ENCODE measurements around the gene DDX21. TPM values are rescaled to one million over a fixed set of nuclear protein-coding genes. Genes with fewer than 3 reads are reported as not detected.
"Not testable (repeated sequence)": the region's sequence is repeated elsewhere in the genome, so short reads cannot be mapped to it uniquely, and the experiment has no call there.

DDX21 gene
- total RNA-seq, 2 experiments from 2014 or later, result 120 to 121 TPM

- H3K27me3 Mint-ChIP-seq, result no peaks in the 10 kb centered on the region
- peaks cover 72% of the 10 kb centered on the region for H3K36me3 Mint-ChIP-seq (ENCODE audit: low read depth)
- peaks cover 69% of the 10 kb centered on the region for H3K36me3 ChIP-seq (ENCODE audit: insufficient read depth, low read length)
- no peak for TF ChIP-seq CTCF (IDR thresholded peaks at IDR 0.05)
- H3K27ac Mint-ChIP-seq, result no peak overlapping the region
- POLR2A ChIA-PET, result interaction anchor here (1.0 to 1.3 kb wide), 3 partner anchors 78 to 82 kb away, joined by 3 read pairs; partner anchors contain the start of gene SRGN
- no peaks in the 10 kb centered on the region for H3K4me1 ChIP-seq (ENCODE audit: insufficient read depth, low read length)
- CTCF ChIA-PET, result no interaction called here
- H3K4me3 Mint-ChIP-seq, result no peak overlapping the region
- ATAC-seq (ENCODE audit: poor library complexity) (no peak), DNase-seq (no peak)
- no peaks in the 10 kb centered on the region for H3K9me3 ChIP-seq (ENCODE audit: control insufficient read depth in 1 of 2, insufficient read depth in 1 of 2, low read length in 2 of 2)
- H3K4me1 Mint-ChIP-seq (ENCODE audit: low read depth), result no peaks in the 10 kb centered on the region
- H3K4me3 ChIP-seq (ENCODE audit: low read length), result no peak overlapping the region
- H3K27ac ChIP-seq (ENCODE audit: low read depth in 1 of 2, low read length in 2 of 2), result no peak overlapping the region
- H3K9me3 Mint-ChIP-seq, result no peaks in the 10 kb centered on the region
- no peaks in the 10 kb centered on the region for H3K27me3 ChIP-seq (ENCODE audit: control insufficient read depth in 1 of 2, insufficient read depth in 2 of 2, low read length in 2 of 2)
- intact Hi-C loops (cut with DNase I, micrococcal nuclease), result no loop called here
Observed at GRCh38 chr10:69010151-69010640, 54.2 kb downstream of the DDX21 start.

- H3K27ac Mint-ChIP-seq; H3K27me3 Mint-ChIP-seq; H3K4me3 Mint-ChIP-seq; H3K4me1 Mint-ChIP-seq (ENCODE audit: low read depth); H3K27me3 ChIP-seq (ENCODE audit: control insufficient read depth in 1 of 2, insufficient read depth in 2 of 2, low read length in 2 of 2); H3K4me3 ChIP-seq (ENCODE audit: low read length); intact Hi-C loops (cut with DNase I, micrococcal nuclease); H3K27ac ChIP-seq (ENCODE audit: low read depth in 1 of 2, low read length in 2 of 2); POLR2A ChIA-PET; H3K9me3 ChIP-seq (ENCODE audit: control insufficient read depth in 1 of 2, insufficient read depth in 1 of 2, low read length in 2 of 2); H3K4me1 ChIP-seq (ENCODE audit: insufficient read depth, low read length); ATAC-seq (ENCODE audit: poor library complexity); H3K9me3 Mint-ChIP-seq: not testable (repeated sequence)
- H3K36me3 ChIP-seq (ENCODE audit: insufficient read depth, low read length), result peaks cover 66% of the 10 kb centered on the region
- DNase-seq, result peak in 1 of 14 experiments; percentile 37
- CTCF ChIA-PET, result interaction anchor here (1.8 kb wide), 1 partner anchor 80 kb away, joined by 4 read pairs; no protein-coding TSS in a partner anchor
- H3K36me3 Mint-ChIP-seq (ENCODE audit: low read depth), result peaks cover 76% of the 10 kb centered on the region
Observed at GRCh38 chr10:69012778-69013177, 56.8 kb downstream of the DDX21 start.

GRCh38 chr10:69014171-69014570, 58.2 kb downstream of the DDX21 start:
- H3K4me1 ChIP-seq (ENCODE audit: insufficient read depth, low read length), result no peaks in the 10 kb centered on the region
- no peak overlapping the region for H3K27ac ChIP-seq (ENCODE audit: low read depth in 1 of 2, low read length in 2 of 2)
- no peaks in the 10 kb centered on the region for H3K9me3 Mint-ChIP-seq
- peaks cover 62% of the 10 kb centered on the region for H3K36me3 ChIP-seq (ENCODE audit: insufficient read depth, low read length)
- H3K4me3 Mint-ChIP-seq, result no peak overlapping the region
- DNase-seq, result no peak
- ATAC-seq (ENCODE audit: poor library complexity), result no peak
- no peak for TF ChIP-seq CTCF (IDR thresholded peaks at IDR 0.05)
- H3K9me3 ChIP-seq (ENCODE audit: control insufficient read depth in 1 of 2, insufficient read depth in 1 of 2, low read length in 2 of 2), result no peaks in the 10 kb centered on the region
- no peaks in the 10 kb centered on the region for H3K27me3 Mint-ChIP-seq
- H3K36me3 Mint-ChIP-seq (ENCODE audit: low read depth), result peaks cover 74% of the 10 kb centered on the region
- H3K27me3 ChIP-seq (ENCODE audit: control insufficient read depth in 1 of 2, insufficient read depth in 2 of 2, low read length in 2 of 2), result no peaks in the 10 kb centered on the region
- no peaks in the 10 kb centered on the region for H3K4me1 Mint-ChIP-seq (ENCODE audit: low read depth)
- no peak overlapping the region for H3K4me3 ChIP-seq (ENCODE audit: low read length)
- intact Hi-C loops (cut with DNase I, micrococcal nuclease), result no loop called here
- CTCF ChIA-PET, result no interaction called here
- no peak overlapping the region for H3K27ac Mint-ChIP-seq
- POLR2A ChIA-PET, result no interaction called here

GRCh38 chr10:69018613-69019012, 62.6 kb downstream of the DDX21 start:
- Mint-ChIP-seq H3K4me3 (no peak overlapping the region), H3K36me3 (ENCODE audit: low read depth) (peaks cover 44% of the 10 kb centered on the region), H3K27me3 (no peaks in the 10 kb centered on the region), H3K4me1 (ENCODE audit: low read depth) (no peaks in the 10 kb centered on the region), H3K9me3 (no peaks in the 10 kb centered on the region), H3K27ac (no peak overlapping the region)
- Histone ChIP-seq H3K4me1 (ENCODE audit: insufficient read depth, low read length) (no peaks in the 10 kb centered on the region), H3K27me3 (ENCODE audit: control insufficient read depth in 1 of 2, insufficient read depth in 2 of 2, low read length in 2 of 2) (no peaks in the 10 kb centered on the region), H3K27ac (ENCODE audit: low read depth in 1 of 2, low read length in 2 of 2) (no peak overlapping the region), H3K9me3 (ENCODE audit: control insufficient read depth in 1 of 2, insufficient read depth in 1 of 2, low read length in 2 of 2) (no peaks in the 10 kb centered on the region), H3K4me3 (ENCODE audit: low read length) (no peak overlapping the region), H3K36me3 (ENCODE audit: insufficient read depth, low read length) (peaks cover 34% of the 10 kb centered on the region)
- intact Hi-C loops (cut with DNase I, micrococcal nuclease), result no loop called here
- ChIA-PET POLR2A (no interaction called here), CTCF (no interaction called here)
- TF ChIP-seq CTCF (IDR thresholded peaks at IDR 0.05), result no peak
- ATAC-seq (ENCODE audit: poor library complexity) (no peak), DNase-seq (no peak)
